ENCODE data around the gene MCRIP2. TPM values are rescaled to one million over a fixed set of nuclear protein-coding genes. Genes with fewer than 3 reads are reported as not detected.

Gene MCRIP2
- polyA plus RNA-seq, 2 of the 4 experiments (the other 2 are of a cell fraction): 10.7 to 21.3 TPM

- FAIRE-seq (peak; percentile 46), ATAC-seq (peak; percentile 70 to 85), DNase-seq (ENCODE audit: low read depth in 1 of 2, low spot score in 1 of 2) (peak; percentile 94)
- Histone ChIP-seq H3K9me3 (no peaks in the 10 kb centered on the region), H3K4me2 (peak within 1 kb of the TSS; percentile 93), H3K4me3 (peak within 1 kb of the TSS; percentile 79), H3K4me1 (peaks cover 43% of the 10 kb centered on the region), H3K27ac (peak within 1 kb of the TSS; percentile 90 to 99)
- CTCF ChIA-PET: interaction anchor here (1.0 to 6.1 kb wide), 14 partner anchors 11 to 78 kb away, joined by 3 to 64 read pairs (median 4); partner anchors contain the start of genes METTL26, RHOT2 and STUB1
- 22% methylated on average over 57 of the region's 91 CpGs for WGBS (ENCODE audit: missing lambda C conversion rate)
- POLR2A ChIA-PET: interaction anchor here (0.6 to 1.2 kb wide), 3 partner anchors 26 to 773 kb away, joined by 3 to 6 read pairs (median 3); partner anchors contain the start of gene RHBDL1
- TF ChIP-seq CBX2 (IDR thresholded peaks at IDR 0.05; ENCODE audit: borderline replicate concordance, low read depth): no peak
- TF ChIP-seq PBX3 (IDR thresholded peaks at IDR 0.05): peak; percentile 72
- TF ChIP-seq KDM5A (IDR thresholded peaks at IDR 0.05): no peak
- TF ChIP-seq PHF8 (IDR thresholded peaks at IDR 0.05; ENCODE audit: borderline replicate concordance, low read depth): peak; percentile 59
- no peak for TF ChIP-seq CHD4 (IDR thresholded peaks at IDR 0.05; ENCODE audit: borderline replicate concordance)
- peak; percentile 77 for TF ChIP-seq HMGXB4 (CRISPR knock-in tag; IDR thresholded peaks at IDR 0.05; ENCODE audit: borderline replicate concordance)
- TF ChIP-seq NPAS2 (CRISPR knock-in tag; IDR thresholded peaks at IDR 0.05; ENCODE audit: borderline replicate concordance): peak; percentile 43; the same call in 1 of the 2 replicates
- TF ChIP-seq ATOH8 (CRISPR knock-in tag; IDR thresholded peaks at IDR 0.05; ENCODE audit: low read depth): peak; percentile 94
- peak in 1 of 2 experiments; percentile 78; a peak in 3 of 5 replicates for TF ChIP-seq JUN (IDR thresholded peaks at IDR 0.05)
- TF ChIP-seq KDM1A (IDR thresholded peaks at IDR 0.05; ENCODE audit: low read depth): peak; percentile 15; the same call in 1 of the 2 replicates
- TF ChIP-seq FOXS1 (CRISPR knock-in tag; IDR thresholded peaks at IDR 0.05): peak; percentile 87; the same call in 1 of the 2 replicates
- no peak for TF ChIP-seq EHMT2 (IDR thresholded peaks at IDR 0.05; ENCODE audit: low read depth)
- TF ChIP-seq E2F6 (IDR thresholded peaks at IDR 0.05; ENCODE audit: borderline replicate concordance, low read depth): peak; percentile 95
- peak; percentile 96 for TF ChIP-seq HOXB5 (CRISPR knock-in tag; IDR thresholded peaks at IDR 0.05)
- TF ChIP-seq ELK1 (IDR thresholded peaks at IDR 0.05; ENCODE audit: low read depth, low read length): 0 out of 2 replicates have a peak, but pooled peaks have one; percentile 44
- peak; percentile 97 for TF ChIP-seq HOXB13 (CRISPR knock-in tag; IDR thresholded peaks at IDR 0.05; ENCODE audit: low read depth)
- peak; percentile 92 for TF ChIP-seq RNF2 (IDR thresholded peaks at IDR 0.05; ENCODE audit: borderline replicate concordance, low read depth)
- no peak for TF ChIP-seq MAZ (IDR thresholded peaks at IDR 0.05; ENCODE audit: borderline replicate concordance, low read depth, low read length)
- TF ChIP-seq MAX (IDR thresholded peaks at IDR 0.05): peak; percentile 97
- TF ChIP-seq FOSB (CRISPR knock-in tag; IDR thresholded peaks at IDR 0.05): no peak
- no peak for TF ChIP-seq BCL3 (IDR thresholded peaks at IDR 0.05)
- TF ChIP-seq FOSL2 (IDR thresholded peaks at IDR 0.05): no peak
- TF ChIP-seq FOSL2 (CRISPR knock-in tag; IDR thresholded peaks at IDR 0.05): 0 out of 2 replicates have a peak, but pooled peaks have one; percentile 10
- TF ChIP-seq EHF (CRISPR knock-in tag; IDR thresholded peaks at IDR 0.05): peak; percentile 95
- TF ChIP-seq TFCP2L1 (CRISPR knock-in tag; IDR thresholded peaks at IDR 0.05): peak; percentile 58; the same call in 1 of the 2 replicates
- TF ChIP-seq REST (IDR thresholded peaks at IDR 0.05): 0 out of 2 replicates have a peak, but pooled peaks have one; percentile 13
These were observed 7.4 kb downstream of the MCRIP2 start, which contains the start of gene WDR90 for GRCh38 chr16:648781-649589. TSS of gene WDR90 (plus strand) at chr16:649365. CDS start at chr16:649417, 52 bp downstream.
